Caco-2 (cell line): ENCODE measurements around the gene SIX5. TPM values are rescaled to one million over a fixed set of nuclear protein-coding genes. Genes with fewer than 3 reads are reported as not detected.
"Not testable (repeated sequence)": the region's sequence is repeated elsewhere in the genome, so short reads cannot be mapped to it uniquely, and the experiment has no call there.

Experiments used
- BruUV-seq: library from RNA; stranded (reverse); fragments of 400-500 nt; replicated peaks from 2 replicates; lab custom pipeline; 2021; lab: Mats Ljungman, UMichigan
- CTCF ChIA-PET: fragments of 300-600 bp; sonication (Branson Sonifier 250); formaldehyde crosslinking; loops from one replicate; lab custom pipeline; 2022; ENCODE audit warnings: antibody characterized with exemption; lab: Charles Lee
- POLR2A ChIA-PET: fragments of 300-600 bp; sonication (Branson Sonifier 250); formaldehyde crosslinking; loops from one replicate; lab custom pipeline; 2022; ENCODE audit warnings: antibody characterized with exemption; lab: Charles Lee
- DNase-seq, 2 experiments: peaks; one replicate each; pipeline versions ENCODE4 v3.0.0 to v3.0.0-alpha.2; 2020 to 2022
- H3K27me3 ChIP-seq: replicated peaks from 2 replicates; pipeline ENCODE4 v1.6.0; 2011; ENCODE audit warnings: low read length; ENCODE audit not compliant: control insufficient read depth, insufficient read depth
- H3K36me3 ChIP-seq: 2 replicates; pipeline ENCODE4 v1.5.1; 2011; ENCODE audit warnings: low read length; ENCODE audit not compliant: control insufficient read depth, insufficient read depth
- H3K4me1 ChIP-seq: fragments of 250-450 bp; sonication (Bioruptor Pico); 2 replicates; pipeline ENCODE4 v1.5.1; 2020; ENCODE audit warnings: mild to moderate bottlenecking
- H3K4me3 ChIP-seq: 2 replicates; pipeline ENCODE4 v1.5.1; 2011; ENCODE audit warnings: low read depth, mild to moderate bottlenecking, control low read depth, low read length
- H3K9me3 ChIP-seq: fragments of 250-450 bp; sonication (Bioruptor Pico); 2 replicates; pipeline ENCODE4 v1.5.1; 2020; ENCODE audit warnings: mild to moderate bottlenecking, moderate library complexity
- H3K27ac Mint-ChIP-seq: one replicate; pipeline ENCODE4 v1.8.0; 2022; ENCODE audit warnings: mixed read lengths; ENCODE audit not compliant: unreplicated experiment
- H3K27me3 Mint-ChIP-seq: one replicate; pipeline ENCODE4 v1.8.0; 2022; ENCODE audit warnings: mixed read lengths; ENCODE audit not compliant: insufficient read depth, unreplicated experiment
- H3K36me3 Mint-ChIP-seq: one replicate; pipeline ENCODE4 v1.8.0; 2022; ENCODE audit warnings: mild to moderate bottlenecking, mixed read lengths; ENCODE audit not compliant: insufficient read depth, unreplicated experiment
- H3K4me1 Mint-ChIP-seq: one replicate; pipeline ENCODE4 v1.8.0; 2022; ENCODE audit warnings: low read depth, mixed read lengths; ENCODE audit not compliant: unreplicated experiment
- H3K4me3 Mint-ChIP-seq: one replicate; pipeline ENCODE4 v1.8.0; 2022; ENCODE audit warnings: mild to moderate bottlenecking, moderate library complexity, mixed read lengths; ENCODE audit not compliant: unreplicated experiment
- H3K9me3 Mint-ChIP-seq: one replicate; pipeline ENCODE4 v1.8.0; 2022; ENCODE audit warnings: mixed read lengths; ENCODE audit not compliant: unreplicated experiment
- intact Hi-C: fragments of 100-400 bp; cut with micrococcal nuclease; formaldehyde crosslinking; loops from one replicate; pipeline ENCODE4 v1.10.0; 2022; ENCODE audit not compliant: unreplicated experiment
- total RNA-seq: library from RNA; stranded (reverse); gene quantifications from 2 replicates; pipeline ENCODE4 v1.2.3, GENCODE V29; 2022
- TF ChIP-seq, protein P1 (sequence below), 2 experiments: fragments of 200-600 bp in 1 of 2; IDR thresholded peaks; 1 replicate in 1 of 2; 2 replicates in 1 of 2; pipeline versions ENCODE4 v1.5.1 to v1.8.0; 2011 to 2022; ENCODE audit warnings: antibody characterized with exemption in 1 of 2, control low read depth in 1 of 2, inconsistent platforms in 1 of 2, low read depth in 1 of 2, low read length in 1 of 2, mild to moderate bottlenecking in 1 of 2, moderate library complexity in 1 of 2; ENCODE audit not compliant: insufficient read depth in 1 of 2, severe bottlenecking in 1 of 2, unreplicated experiment in 1 of 2

The SIX5 gene
- total RNA-seq, 1 experiment from 2014 or later, result 28.6 TPM

DNA sequence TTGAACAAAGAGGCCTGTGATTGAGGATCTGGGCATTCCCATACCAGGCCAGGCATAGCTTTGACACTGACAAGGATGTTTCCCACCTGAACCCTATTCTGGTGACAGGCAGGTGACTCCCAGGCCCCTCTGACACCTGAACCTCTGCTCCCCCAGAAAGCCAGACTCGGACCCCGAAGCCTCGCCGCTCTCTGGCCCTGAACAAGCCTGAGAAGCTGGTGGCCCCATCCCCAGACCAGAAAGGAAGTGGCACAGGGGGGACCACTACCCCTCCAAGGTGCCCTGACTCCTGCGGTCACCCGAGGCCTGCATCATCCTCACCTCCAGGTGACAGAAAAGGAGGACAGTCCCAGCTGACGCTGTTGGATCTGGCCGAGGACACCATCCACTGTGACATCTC is 14.7 kb downstream of the SIX5 start:
- intact Hi-C loops, result no loop called here
- Histone ChIP-seq H3K9me3 (no peaks in the 10 kb centered on the region), H3K36me3 (no peaks in the 10 kb centered on the region), H3K4me3 (no peak overlapping the region), H3K27me3 (no peaks in the 10 kb centered on the region), H3K4me1 (no peaks in the 10 kb centered on the region)
- Mint-ChIP-seq H3K4me3 (no peak overlapping the region), H3K9me3 (no peaks in the 10 kb centered on the region), H3K4me1 (no peaks in the 10 kb centered on the region), H3K27ac (no peak overlapping the region), H3K36me3 (no peaks in the 10 kb centered on the region), H3K27me3 (no peaks in the 10 kb centered on the region)
- CTCF ChIA-PET, result interaction anchor here (0.5 to 1.4 kb wide), 3 partner anchors 13 to 115 kb away, joined by 3 to 6 read pairs (median 4); no protein-coding TSS in a partner anchor
- BruUV-seq, result no TSS peak
- DNase-seq, result no peak
- TF ChIP-seq, protein P1, sequence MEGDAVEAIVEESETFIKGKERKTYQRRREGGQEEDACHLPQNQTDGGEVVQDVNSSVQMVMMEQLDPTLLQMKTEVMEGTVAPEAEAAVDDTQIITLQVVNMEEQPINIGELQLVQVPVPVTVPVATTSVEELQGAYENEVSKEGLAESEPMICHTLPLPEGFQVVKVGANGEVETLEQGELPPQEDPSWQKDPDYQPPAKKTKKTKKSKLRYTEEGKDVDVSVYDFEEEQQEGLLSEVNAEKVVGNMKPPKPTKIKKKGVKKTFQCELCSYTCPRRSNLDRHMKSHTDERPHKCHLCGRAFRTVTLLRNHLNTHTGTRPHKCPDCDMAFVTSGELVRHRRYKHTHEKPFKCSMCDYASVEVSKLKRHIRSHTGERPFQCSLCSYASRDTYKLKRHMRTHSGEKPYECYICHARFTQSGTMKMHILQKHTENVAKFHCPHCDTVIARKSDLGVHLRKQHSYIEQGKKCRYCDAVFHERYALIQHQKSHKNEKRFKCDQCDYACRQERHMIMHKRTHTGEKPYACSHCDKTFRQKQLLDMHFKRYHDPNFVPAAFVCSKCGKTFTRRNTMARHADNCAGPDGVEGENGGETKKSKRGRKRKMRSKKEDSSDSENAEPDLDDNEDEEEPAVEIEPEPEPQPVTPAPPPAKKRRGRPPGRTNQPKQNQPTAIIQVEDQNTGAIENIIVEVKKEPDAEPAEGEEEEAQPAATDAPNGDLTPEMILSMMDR (IDR thresholded peaks at IDR 0.05; ENCODE audit: insufficient read depth in 1 of 2, low read depth in 1 of 2, low read length in 1 of 2, severe bottlenecking in 1 of 2, unreplicated experiment in 1 of 2), result no peak
- POLR2A ChIA-PET, result interaction anchor here (0.6 kb wide), 1 partner anchor 15 kb away, joined by 4 read pairs; no protein-coding TSS in a partner anchor

DNA sequence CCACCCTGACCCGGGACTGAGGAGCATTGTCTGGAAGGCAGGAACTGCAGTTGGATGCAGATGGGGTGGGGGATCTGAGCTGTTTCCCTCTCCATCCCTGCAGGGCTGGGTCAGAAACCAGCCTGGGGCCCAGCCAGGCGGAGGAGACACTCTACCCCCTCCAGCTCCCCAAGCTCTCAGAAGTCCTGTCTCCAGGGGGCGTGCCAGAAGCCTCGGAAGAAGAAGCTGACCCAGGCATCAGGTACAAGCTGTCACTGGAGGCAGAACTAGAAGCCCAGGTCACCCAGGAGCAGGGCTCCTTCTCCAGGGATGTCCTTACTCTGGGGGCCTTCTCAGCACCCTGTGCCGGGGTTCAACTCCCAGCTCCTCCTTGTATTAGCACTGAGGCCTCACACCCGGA is 15.5 kb downstream of the SIX5 start:
- Mint-ChIP-seq H3K27me3 (no peaks in the 10 kb centered on the region), H3K36me3 (no peaks in the 10 kb centered on the region), H3K9me3 (no peaks in the 10 kb centered on the region), H3K4me3 (no peak overlapping the region), H3K4me1 (no peaks in the 10 kb centered on the region), H3K27ac (no peak overlapping the region)
- Histone ChIP-seq H3K36me3 (no peaks in the 10 kb centered on the region), H3K4me3 (no peak overlapping the region), H3K9me3 (no peaks in the 10 kb centered on the region), H3K27me3 (no peaks in the 10 kb centered on the region), H3K4me1 (no peaks in the 10 kb centered on the region)
- CTCF ChIA-PET, result interaction anchor here (0.9 to 1.4 kb wide), 4 partner anchors 14 to 46 kb away, joined by 3 to 6 read pairs (median 6); partner anchors contain the start of gene SIX5
- TF ChIP-seq, protein P1 (IDR thresholded peaks at IDR 0.05; ENCODE audit: insufficient read depth in 1 of 2, low read depth in 1 of 2, low read length in 1 of 2, severe bottlenecking in 1 of 2, unreplicated experiment in 1 of 2), result peak in 1 of 2 experiments; percentile 10
- BruUV-seq, result no TSS peak
- POLR2A ChIA-PET, result interaction anchor here (0.6 to 1.3 kb wide), 2 partner anchors 16 to 616 kb away, joined by 5 to 6 read pairs; partner anchors contain the start of gene SIX5
- no peak for DNase-seq
- intact Hi-C loops, result no loop called here

DNA sequence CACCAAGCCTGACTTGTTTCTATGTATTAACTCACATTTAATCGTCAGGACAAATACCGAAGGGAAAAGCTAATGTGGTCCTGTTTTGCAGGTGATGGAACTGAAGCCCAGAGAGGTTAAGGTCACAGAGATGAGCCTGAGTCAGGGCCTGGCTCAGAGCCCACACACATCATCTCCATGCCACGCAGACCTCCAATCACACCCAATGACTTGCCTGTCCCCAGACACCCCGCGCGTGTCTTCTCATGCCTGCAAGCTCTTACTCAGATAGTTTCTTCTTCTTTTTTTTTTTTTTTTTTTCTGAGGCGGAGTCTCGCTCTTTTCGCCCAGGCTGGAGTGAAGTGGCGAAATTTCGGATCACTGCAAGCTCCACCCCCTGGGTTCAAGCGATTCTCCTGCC is 16.4 kb downstream of the SIX5 start:
- Histone ChIP-seq H3K4me3 (no peak overlapping the region), H3K36me3 (no peaks in the 10 kb centered on the region), H3K4me1 (no peaks in the 10 kb centered on the region), H3K9me3 (no peaks in the 10 kb centered on the region), H3K27me3 (no peaks in the 10 kb centered on the region)
- no peak for DNase-seq
- H3K4me1 Mint-ChIP-seq, result no peaks in the 10 kb centered on the region
- ChIA-PET POLR2A (interaction anchor here (0.6 to 1.3 kb wide), 2 partner anchors 17 to 106 kb away, joined by 5 to 10 read pairs; partner anchors contain the start of gene SIX5), CTCF (no interaction called here)
- no peaks in the 10 kb centered on the region for H3K9me3 Mint-ChIP-seq
- intact Hi-C loops, result no loop called here
- H3K27me3 Mint-ChIP-seq, result no peaks in the 10 kb centered on the region
- no peaks in the 10 kb centered on the region for H3K36me3 Mint-ChIP-seq
- no peak overlapping the region for H3K4me3 Mint-ChIP-seq
- no peak overlapping the region for H3K27ac Mint-ChIP-seq
- no TSS peak for BruUV-seq
- TF ChIP-seq, protein P1 (IDR thresholded peaks at IDR 0.05; ENCODE audit: insufficient read depth in 1 of 2, low read depth in 1 of 2, low read length in 1 of 2, severe bottlenecking in 1 of 2, unreplicated experiment in 1 of 2), result no peak

DNA sequence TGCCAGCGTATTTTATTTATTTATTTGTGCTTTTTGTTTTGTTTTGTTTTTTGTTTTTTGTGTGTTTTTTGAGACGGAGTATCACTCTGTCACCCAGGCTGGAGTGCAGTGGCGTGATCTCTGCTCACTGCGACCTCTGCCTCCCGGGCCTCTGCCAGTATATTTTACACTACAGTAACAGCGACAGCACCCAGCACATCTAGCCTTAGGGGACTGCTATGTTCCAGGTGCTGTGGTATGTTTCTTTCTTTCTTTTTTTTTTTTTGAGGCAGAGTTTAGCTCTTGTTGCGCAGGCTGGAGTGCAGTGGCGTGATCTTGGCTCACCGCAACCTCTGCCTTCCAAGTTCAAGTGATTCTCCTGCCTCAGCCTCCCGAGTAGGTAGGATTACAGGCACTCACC is 17.6 kb downstream of the SIX5 start:
- H3K4me3 ChIP-seq, H3K4me1 ChIP-seq, H3K4me3 Mint-ChIP-seq, DNase-seq, H3K27me3 Mint-ChIP-seq, intact Hi-C loops, H3K27ac Mint-ChIP-seq, BruUV-seq, H3K36me3 Mint-ChIP-seq, H3K9me3 ChIP-seq, POLR2A ChIA-PET, H3K9me3 Mint-ChIP-seq, H3K36me3 ChIP-seq, H3K27me3 ChIP-seq, H3K4me1 Mint-ChIP-seq: not testable (repeated sequence)
- CTCF ChIA-PET, result interaction anchor here (0.8 kb wide), 1 partner anchor 312 kb away, joined by 3 read pairs; no protein-coding TSS in a partner anchor
